ENCODE measurements around the gene ZFYVE28.

DNA sequence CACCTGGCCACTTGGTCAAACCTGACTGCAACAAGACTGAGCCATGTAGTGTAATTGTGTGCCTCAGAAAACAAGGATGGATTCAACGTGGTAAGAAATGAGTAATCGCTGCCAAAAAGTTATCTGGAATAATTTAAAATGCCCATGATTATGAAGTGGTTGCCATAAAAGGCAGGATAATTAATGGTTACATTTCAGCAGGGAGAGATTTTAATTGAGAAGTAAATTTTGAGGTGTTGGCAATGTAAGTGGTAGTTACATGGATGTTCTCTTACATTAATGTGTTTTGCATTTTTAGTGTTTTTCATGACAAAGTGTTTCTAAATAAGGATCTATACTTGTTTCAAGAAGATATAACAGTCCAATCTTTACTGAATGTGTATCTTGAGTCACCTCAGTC, 192.2 kb downstream of the ZFYVE28 start:
- TF ChIP-seq EZH2phosphoT487 (IDR thresholded peaks at IDR 0.05; ENCODE audit: borderline replicate concordance, low read depth) (no peak), CHD2 (IDR thresholded peaks at IDR 0.05; ENCODE audit: low read length, partially characterized antibody) (no peak), YY1 (IDR thresholded peaks at IDR 0.05; ENCODE audit: low read depth) (no peak), TAF1 (IDR thresholded peaks at IDR 0.05; ENCODE audit: borderline replicate concordance, low read depth, low read length) (no peak), SIN3A (IDR thresholded peaks at IDR 0.05; ENCODE audit: borderline replicate concordance, low read depth, low read length) (no peak), FOXJ3 (CRISPR knock-in tag; IDR thresholded peaks at IDR 0.05) (no peak), RCOR1 (IDR thresholded peaks at IDR 0.05; ENCODE audit: low read length) (no peak), NRF1 (IDR thresholded peaks at IDR 0.05; ENCODE audit: low read depth, low read length) (no peak), TEAD4 (IDR thresholded peaks at IDR 0.05; ENCODE audit: borderline replicate concordance, insufficient read depth) (no peak), POLR2AphosphoS5 (IDR thresholded peaks at IDR 0.05; ENCODE audit: low read depth, low read length) (no peak)
- TF ChIP-seq, protein P1, sequence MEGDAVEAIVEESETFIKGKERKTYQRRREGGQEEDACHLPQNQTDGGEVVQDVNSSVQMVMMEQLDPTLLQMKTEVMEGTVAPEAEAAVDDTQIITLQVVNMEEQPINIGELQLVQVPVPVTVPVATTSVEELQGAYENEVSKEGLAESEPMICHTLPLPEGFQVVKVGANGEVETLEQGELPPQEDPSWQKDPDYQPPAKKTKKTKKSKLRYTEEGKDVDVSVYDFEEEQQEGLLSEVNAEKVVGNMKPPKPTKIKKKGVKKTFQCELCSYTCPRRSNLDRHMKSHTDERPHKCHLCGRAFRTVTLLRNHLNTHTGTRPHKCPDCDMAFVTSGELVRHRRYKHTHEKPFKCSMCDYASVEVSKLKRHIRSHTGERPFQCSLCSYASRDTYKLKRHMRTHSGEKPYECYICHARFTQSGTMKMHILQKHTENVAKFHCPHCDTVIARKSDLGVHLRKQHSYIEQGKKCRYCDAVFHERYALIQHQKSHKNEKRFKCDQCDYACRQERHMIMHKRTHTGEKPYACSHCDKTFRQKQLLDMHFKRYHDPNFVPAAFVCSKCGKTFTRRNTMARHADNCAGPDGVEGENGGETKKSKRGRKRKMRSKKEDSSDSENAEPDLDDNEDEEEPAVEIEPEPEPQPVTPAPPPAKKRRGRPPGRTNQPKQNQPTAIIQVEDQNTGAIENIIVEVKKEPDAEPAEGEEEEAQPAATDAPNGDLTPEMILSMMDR (IDR thresholded peaks at IDR 0.05): no peak
- TF ChIP-seq, protein P2, sequence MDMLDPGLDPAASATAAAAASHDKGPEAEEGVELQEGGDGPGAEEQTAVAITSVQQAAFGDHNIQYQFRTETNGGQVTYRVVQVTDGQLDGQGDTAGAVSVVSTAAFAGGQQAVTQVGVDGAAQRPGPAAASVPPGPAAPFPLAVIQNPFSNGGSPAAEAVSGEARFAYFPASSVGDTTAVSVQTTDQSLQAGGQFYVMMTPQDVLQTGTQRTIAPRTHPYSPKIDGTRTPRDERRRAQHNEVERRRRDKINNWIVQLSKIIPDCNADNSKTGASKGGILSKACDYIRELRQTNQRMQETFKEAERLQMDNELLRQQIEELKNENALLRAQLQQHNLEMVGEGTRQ (IDR thresholded peaks at IDR 0.05; ENCODE audit: borderline replicate concordance, low read depth, low read length): no peak
- TF ChIP-seq, protein P3, sequence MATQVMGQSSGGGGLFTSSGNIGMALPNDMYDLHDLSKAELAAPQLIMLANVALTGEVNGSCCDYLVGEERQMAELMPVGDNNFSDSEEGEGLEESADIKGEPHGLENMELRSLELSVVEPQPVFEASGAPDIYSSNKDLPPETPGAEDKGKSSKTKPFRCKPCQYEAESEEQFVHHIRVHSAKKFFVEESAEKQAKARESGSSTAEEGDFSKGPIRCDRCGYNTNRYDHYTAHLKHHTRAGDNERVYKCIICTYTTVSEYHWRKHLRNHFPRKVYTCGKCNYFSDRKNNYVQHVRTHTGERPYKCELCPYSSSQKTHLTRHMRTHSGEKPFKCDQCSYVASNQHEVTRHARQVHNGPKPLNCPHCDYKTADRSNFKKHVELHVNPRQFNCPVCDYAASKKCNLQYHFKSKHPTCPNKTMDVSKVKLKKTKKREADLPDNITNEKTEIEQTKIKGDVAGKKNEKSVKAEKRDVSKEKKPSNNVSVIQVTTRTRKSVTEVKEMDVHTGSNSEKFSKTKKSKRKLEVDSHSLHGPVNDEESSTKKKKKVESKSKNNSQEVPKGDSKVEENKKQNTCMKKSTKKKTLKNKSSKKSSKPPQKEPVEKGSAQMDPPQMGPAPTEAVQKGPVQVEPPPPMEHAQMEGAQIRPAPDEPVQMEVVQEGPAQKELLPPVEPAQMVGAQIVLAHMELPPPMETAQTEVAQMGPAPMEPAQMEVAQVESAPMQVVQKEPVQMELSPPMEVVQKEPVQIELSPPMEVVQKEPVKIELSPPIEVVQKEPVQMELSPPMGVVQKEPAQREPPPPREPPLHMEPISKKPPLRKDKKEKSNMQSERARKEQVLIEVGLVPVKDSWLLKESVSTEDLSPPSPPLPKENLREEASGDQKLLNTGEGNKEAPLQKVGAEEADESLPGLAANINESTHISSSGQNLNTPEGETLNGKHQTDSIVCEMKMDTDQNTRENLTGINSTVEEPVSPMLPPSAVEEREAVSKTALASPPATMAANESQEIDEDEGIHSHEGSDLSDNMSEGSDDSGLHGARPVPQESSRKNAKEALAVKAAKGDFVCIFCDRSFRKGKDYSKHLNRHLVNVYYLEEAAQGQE (IDR thresholded peaks at IDR 0.05; ENCODE audit: low read depth, low read length): no peak
- TF ChIP-seq, protein P4, sequence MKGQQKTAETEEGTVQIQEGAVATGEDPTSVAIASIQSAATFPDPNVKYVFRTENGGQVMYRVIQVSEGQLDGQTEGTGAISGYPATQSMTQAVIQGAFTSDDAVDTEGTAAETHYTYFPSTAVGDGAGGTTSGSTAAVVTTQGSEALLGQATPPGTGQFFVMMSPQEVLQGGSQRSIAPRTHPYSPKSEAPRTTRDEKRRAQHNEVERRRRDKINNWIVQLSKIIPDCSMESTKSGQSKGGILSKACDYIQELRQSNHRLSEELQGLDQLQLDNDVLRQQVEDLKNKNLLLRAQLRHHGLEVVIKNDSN (IDR thresholded peaks at IDR 0.05; ENCODE audit: borderline replicate concordance, low read depth): no peak

All from SK-N-SH (cell line).